ENCODE data around the gene EPB41L4A.

DNA sequence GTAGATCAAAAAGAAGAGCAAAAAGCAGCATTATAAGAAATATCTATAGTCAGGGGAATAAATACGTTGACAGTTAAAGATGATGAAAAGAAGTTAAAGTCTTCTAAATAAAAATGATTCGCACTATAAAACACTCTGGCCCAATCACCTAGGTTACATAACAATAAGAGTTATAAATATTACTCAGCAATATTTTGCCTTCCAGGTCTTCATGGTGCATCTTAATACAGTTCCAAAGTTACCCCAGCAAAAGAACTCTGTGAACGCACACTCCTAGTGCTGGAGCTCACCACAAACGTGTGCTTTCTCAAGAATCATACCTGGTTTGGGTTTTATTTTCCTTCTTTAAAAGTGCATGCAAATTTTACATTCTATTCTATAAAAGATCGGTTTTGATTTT is 44.7 kb downstream of the EPB41L4A start:
- TF ChIP-seq, protein P1, sequence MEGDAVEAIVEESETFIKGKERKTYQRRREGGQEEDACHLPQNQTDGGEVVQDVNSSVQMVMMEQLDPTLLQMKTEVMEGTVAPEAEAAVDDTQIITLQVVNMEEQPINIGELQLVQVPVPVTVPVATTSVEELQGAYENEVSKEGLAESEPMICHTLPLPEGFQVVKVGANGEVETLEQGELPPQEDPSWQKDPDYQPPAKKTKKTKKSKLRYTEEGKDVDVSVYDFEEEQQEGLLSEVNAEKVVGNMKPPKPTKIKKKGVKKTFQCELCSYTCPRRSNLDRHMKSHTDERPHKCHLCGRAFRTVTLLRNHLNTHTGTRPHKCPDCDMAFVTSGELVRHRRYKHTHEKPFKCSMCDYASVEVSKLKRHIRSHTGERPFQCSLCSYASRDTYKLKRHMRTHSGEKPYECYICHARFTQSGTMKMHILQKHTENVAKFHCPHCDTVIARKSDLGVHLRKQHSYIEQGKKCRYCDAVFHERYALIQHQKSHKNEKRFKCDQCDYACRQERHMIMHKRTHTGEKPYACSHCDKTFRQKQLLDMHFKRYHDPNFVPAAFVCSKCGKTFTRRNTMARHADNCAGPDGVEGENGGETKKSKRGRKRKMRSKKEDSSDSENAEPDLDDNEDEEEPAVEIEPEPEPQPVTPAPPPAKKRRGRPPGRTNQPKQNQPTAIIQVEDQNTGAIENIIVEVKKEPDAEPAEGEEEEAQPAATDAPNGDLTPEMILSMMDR (IDR thresholded peaks at IDR 0.05) = no peak
- no peak for TF ChIP-seq POLR2A (IDR thresholded peaks at IDR 0.05)

Data from stomach (tissue), 4 donors.